ENCODE measurements around the gene HOXD4. TPM values are rescaled to one million over a fixed set of nuclear protein-coding genes. Genes with fewer than 3 reads are reported as not detected.

HOXD4 gene
- total and polyA plus RNA-seq, 2 of the 4 experiments (the other 2 are of a cell fraction): not detected

DNA sequence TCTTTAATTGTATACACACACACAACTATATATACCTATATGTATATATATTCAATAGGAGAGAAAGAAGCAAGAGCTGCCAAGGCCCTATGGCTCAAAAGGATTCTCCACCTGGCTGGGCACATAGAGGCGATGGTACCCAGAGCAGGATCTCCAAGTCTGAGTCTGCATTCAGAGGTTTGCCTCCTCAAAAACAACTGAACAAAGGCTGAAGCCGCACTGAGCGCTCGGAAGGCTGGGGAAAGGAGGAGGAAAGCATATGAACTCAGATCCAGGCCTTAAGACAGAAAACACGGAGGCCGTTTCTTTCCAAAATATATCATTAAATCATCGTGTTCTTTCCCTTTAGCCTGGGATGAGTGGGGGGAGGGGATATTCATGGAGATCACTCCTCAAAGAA is 48.2 kb upstream of the HOXD4 start:
- dilution Hi-C loops (cut with HindIII; ENCODE audit: low sequenced_read_pairs, unreplicated experiment): no loop called here
- H3K36me3 ChIP-seq (ENCODE audit: control insufficient read depth, insufficient read depth, low read length): no peaks in the 10 kb centered on the region
- ChIA-PET POLR2A (ENCODE audit: unreplicated experiment) (no interaction called here), CTCF (interaction anchor here (1.6 kb wide), 1 partner anchor 451 kb away, joined by 5 read pairs; no protein-coding TSS in a partner anchor)
- H4K20me1 ChIP-seq (ENCODE audit: insufficient read depth, low read length): no peaks in the 10 kb centered on the region
- no peak overlapping the region for H4K91ac ChIP-seq (ENCODE audit: insufficient read depth, low read depth, low read length)
- no peak overlapping the region for H3K4ac ChIP-seq (ENCODE audit: low read depth, low read length)
- H4K5ac ChIP-seq (ENCODE audit: low read depth, low read length): no peak overlapping the region
- no TSS peak for BruUV-seq (replicated peaks)
- H2AFZ ChIP-seq (replicated peaks; ENCODE audit: low read length, poor library complexity): no peak overlapping the region
- WGBS, 2 experiments (ENCODE audit: extremely low coverage in 2 of 2, insufficient read length in 1 of 2): no CpG with 5 or more reads among the region's 7 CpGs
- no peaks in the 10 kb centered on the region for H3K79me1 ChIP-seq (ENCODE audit: low read depth in 1 of 2, low read length in 2 of 2)
- TF ChIP-seq, protein P1, sequence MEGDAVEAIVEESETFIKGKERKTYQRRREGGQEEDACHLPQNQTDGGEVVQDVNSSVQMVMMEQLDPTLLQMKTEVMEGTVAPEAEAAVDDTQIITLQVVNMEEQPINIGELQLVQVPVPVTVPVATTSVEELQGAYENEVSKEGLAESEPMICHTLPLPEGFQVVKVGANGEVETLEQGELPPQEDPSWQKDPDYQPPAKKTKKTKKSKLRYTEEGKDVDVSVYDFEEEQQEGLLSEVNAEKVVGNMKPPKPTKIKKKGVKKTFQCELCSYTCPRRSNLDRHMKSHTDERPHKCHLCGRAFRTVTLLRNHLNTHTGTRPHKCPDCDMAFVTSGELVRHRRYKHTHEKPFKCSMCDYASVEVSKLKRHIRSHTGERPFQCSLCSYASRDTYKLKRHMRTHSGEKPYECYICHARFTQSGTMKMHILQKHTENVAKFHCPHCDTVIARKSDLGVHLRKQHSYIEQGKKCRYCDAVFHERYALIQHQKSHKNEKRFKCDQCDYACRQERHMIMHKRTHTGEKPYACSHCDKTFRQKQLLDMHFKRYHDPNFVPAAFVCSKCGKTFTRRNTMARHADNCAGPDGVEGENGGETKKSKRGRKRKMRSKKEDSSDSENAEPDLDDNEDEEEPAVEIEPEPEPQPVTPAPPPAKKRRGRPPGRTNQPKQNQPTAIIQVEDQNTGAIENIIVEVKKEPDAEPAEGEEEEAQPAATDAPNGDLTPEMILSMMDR (conservative IDR thresholded peaks at IDR 0.05; ENCODE audit: low read depth, low read length): no peak
- TF ChIP-seq SMC3 (IDR thresholded peaks at IDR 0.05; ENCODE audit: low read depth, low read length): no peak
- no peak for TF ChIP-seq MAFK (IDR thresholded peaks at IDR 0.05; ENCODE audit: low read depth, low read length)
- TF ChIP-seq MXI1 (IDR thresholded peaks at IDR 0.05; ENCODE audit: borderline replicate concordance, low read depth, low read length): no peak
- no peak for TF ChIP-seq RCOR1 (IDR thresholded peaks at IDR 0.05; ENCODE audit: insufficient replicate concordance, low read length)
- no peak for TF ChIP-seq MAZ (IDR thresholded peaks at IDR 0.05; ENCODE audit: borderline replicate concordance, low read depth, low read length)
- TF ChIP-seq POLR2A (IDR thresholded peaks at IDR 0.05; ENCODE audit: low read depth, low read length): no peak
- TF ChIP-seq RFX5 (IDR thresholded peaks at IDR 0.05; ENCODE audit: low read depth, low read length): no peak
- H3K9ac ChIP-seq (ENCODE audit: low read depth, low read length): no peak overlapping the region
- H3K18ac ChIP-seq (ENCODE audit: low read depth, low read length): no peak overlapping the region
- no peak overlapping the region for H2BK120ac ChIP-seq (ENCODE audit: low read depth, low read length)
- no peak overlapping the region for H3K56ac ChIP-seq (ENCODE audit: extremely low read depth, insufficient read depth, low read length)
- H2BK15ac ChIP-seq (ENCODE audit: low read depth, low read length): no peak overlapping the region
- no peak for ATAC-seq (ENCODE audit: low read depth)
- intact Hi-C loops (cut with micrococcal nuclease): no loop called here
- H2AK9ac ChIP-seq (replicated peaks; ENCODE audit: low read depth, low read length, poor library complexity): no peak overlapping the region
- no peaks in the 10 kb centered on the region for H3K4me1 ChIP-seq (ENCODE audit: control insufficient read depth, insufficient read depth, low read length)
- in situ Hi-C loops (cut with MboI; ENCODE audit: low sequenced_read_pairs): no loop called here
- H3K23ac ChIP-seq (ENCODE audit: low read depth, low read length): no peak overlapping the region
- peaks cover 95% of the 10 kb centered on the region for H3K27me3 ChIP-seq (ENCODE audit: control insufficient read depth, insufficient read depth, low read length)
- H3K14ac ChIP-seq (replicated peaks; ENCODE audit: low read depth, low read length): no peak overlapping the region
- H3K4me2 ChIP-seq (ENCODE audit: low read depth, low read length): no peak overlapping the region
- no peak overlapping the region for H2AK5ac ChIP-seq (ENCODE audit: low read depth, low read length)
- no peaks in the 10 kb centered on the region for H3K9me1 ChIP-seq (ENCODE audit: insufficient read depth, low read length)
- H3K27ac ChIP-seq (ENCODE audit: insufficient read depth, low read length): no peak overlapping the region
- no peak for DNase-seq
- no peak overlapping the region for H2BK20ac ChIP-seq (ENCODE audit: low read depth, low read length)
- no peak overlapping the region for H3K4me3 ChIP-seq (ENCODE audit: insufficient read depth, low read depth, low read length)
- H4K8ac ChIP-seq (ENCODE audit: low read depth in 2 of 2, low read length in 2 of 2): no peak overlapping the region
- H2BK5ac ChIP-seq (ENCODE audit: low read depth, low read length, poor library complexity, severe bottlenecking): no peak overlapping the region
- peaks cover 4% of the 10 kb centered on the region; the same call in 1 of the 2 replicates for H3K9me3 ChIP-seq (ENCODE audit: control insufficient read depth, insufficient read depth, low read length)
